H1 (cell line): ENCODE results near the gene CRYGN. TPM values are rescaled to one million over a fixed set of nuclear protein-coding genes. Genes with fewer than 3 reads are reported as not detected.

Experiments
- CTCF ChIA-PET: fragments of 300-600 bp; sonication (Branson Sonifier 250); formaldehyde crosslinking; loops from one replicate; lab custom pipeline; 2021; ENCODE audit not compliant: partially characterized antibody; lab: Charles Lee
- POLR2A ChIA-PET: fragments of 300-600 bp; sonication (Branson Sonifier 250); formaldehyde crosslinking; loops from one replicate; lab custom pipeline; 2021; ENCODE audit warnings: inconsistent platforms; ENCODE audit not compliant: partially characterized antibody; lab: Charles Lee
- DNase-seq, 2 experiments: peaks; one replicate each; pipeline versions ENCODE4 v3.0.0 to v3.0.0-alpha.2; 2010 to 2022; ENCODE audit warnings: low spot score in 2 of 2, low read depth in 1 of 2, mixed read lengths in 1 of 2
- FAIRE-seq: peaks from 2 replicates; lab custom pipeline; 2011; peaks lifted over from hg19 to GRCh38; lab: Jason Lieb, UNC
- H2AFZ ChIP-seq: 2 replicates; pipeline ENCODE4 v1.8.1; 2012; ENCODE audit warnings: low read length, inconsistent platforms
- H2AK5ac ChIP-seq: 2 replicates; pipeline ENCODE4 v1.6.1; 2013; ENCODE audit warnings: low read depth, low read length
- H2BK120ac ChIP-seq: replicated peaks from 2 replicates; pipeline ENCODE3; 2013; ENCODE audit warnings: low read depth, low read length, inconsistent platforms
- H2BK12ac ChIP-seq: 2 replicates; pipeline ENCODE4 v1.6.1; 2013; ENCODE audit warnings: low read depth, low read length
- H2BK15ac ChIP-seq: 2 replicates; pipeline ENCODE4 v1.6.1; 2013; ENCODE audit warnings: low read length
- H2BK20ac ChIP-seq: 2 replicates; pipeline ENCODE4 v1.6.1; 2013; ENCODE audit warnings: low read length
- H2BK5ac ChIP-seq: 2 replicates; pipeline ENCODE4 v1.6.1; 2013; ENCODE audit warnings: low read depth, low read length
- H3K14ac ChIP-seq: 2 replicates; pipeline ENCODE4 v1.6.1; 2013; ENCODE audit warnings: inconsistent platforms; ENCODE audit not compliant: insufficient read length
- H3K18ac ChIP-seq: 2 replicates; pipeline ENCODE4 v1.6.1; 2013; ENCODE audit warnings: low read length; ENCODE audit errors: extremely low read depth
- H3K23ac ChIP-seq: 2 replicates; pipeline ENCODE4 v1.6.1; 2013; ENCODE audit warnings: inconsistent platforms; ENCODE audit not compliant: insufficient read length
- H3K23me2 ChIP-seq: 2 replicates; pipeline ENCODE4 v1.6.1; 2013; ENCODE audit warnings: low read depth, low read length
- H3K27ac ChIP-seq: 2 replicates; pipeline ENCODE4 v1.6.1; 2011; ENCODE audit warnings: low read depth, low read length, inconsistent platforms
- H3K27me3 ChIP-seq, 4 experiments: replicated peaks in 1 of 4; 1 replicate in 1 of 4; 2 replicates in 3 of 4; pipeline versions ENCODE4 v1.6.1 to v1.8.1; 2011 to 2013; ENCODE audit warnings: low read length in 3 of 4, mild to moderate bottlenecking in 3 of 4, inconsistent platforms in 2 of 4, mixed read lengths in 2 of 4, moderate library complexity in 1 of 4; ENCODE audit not compliant: control insufficient read depth in 3 of 4, insufficient read depth in 3 of 4; ENCODE audit errors: extremely low read depth in 1 of 4
- H3K36me3 ChIP-seq, 4 experiments: 2 replicates each; pipeline versions ENCODE4 v1.6.1 to v1.8.1; 2011 to 2013; ENCODE audit warnings: mild to moderate bottlenecking in 4 of 4, low read length in 3 of 4, moderate library complexity in 2 of 4, control low read depth in 1 of 4, inconsistent platforms in 1 of 4; ENCODE audit not compliant: insufficient read depth in 4 of 4, control insufficient read depth in 2 of 4
- H3K4ac ChIP-seq: replicated peaks from 2 replicates; pipeline ENCODE3; 2013; ENCODE audit warnings: low read length, low read depth, mixed read lengths, inconsistent platforms; ENCODE audit not compliant: insufficient read length
- H3K4me1 ChIP-seq, 4 experiments: replicated peaks in 1 of 4; 1 replicate in 1 of 4; 2 replicates in 3 of 4; pipeline versions ENCODE4 v1.6.1 to v1.8.1; 2011 to 2013; ENCODE audit warnings: low read length in 3 of 4, inconsistent platforms in 2 of 4, mixed read lengths in 1 of 4; ENCODE audit not compliant: insufficient read depth in 4 of 4, control insufficient read depth in 3 of 4
- H3K4me2 ChIP-seq, 2 experiments: 2 replicates each; pipeline versions ENCODE4 v1.6.1 to v1.8.1; 2011 to 2013; ENCODE audit warnings: low read depth in 2 of 2, low read length in 2 of 2, control low read depth in 1 of 2, inconsistent platforms in 1 of 2, mild to moderate bottlenecking in 1 of 2; ENCODE audit not compliant: insufficient read depth in 1 of 2
- H3K4me3 ChIP-seq, 4 experiments: fragments of 200-600, 300-600 bp in 1 of 4; sonication (generic), shearing (Covaris generic), sonication (Bioruptor Twin) in 1 of 4; 2 replicates each; pipeline versions ENCODE4 v1.5.1 to v1.8.1; 2011 to 2016; ENCODE audit warnings: low read length in 4 of 4, low read depth in 3 of 4, control low read depth in 2 of 4, inconsistent platforms in 2 of 4, mild to moderate bottlenecking in 2 of 4, mixed read lengths in 1 of 4, moderate library complexity in 1 of 4; ENCODE audit not compliant: insufficient read depth in 2 of 4; ENCODE audit errors: extremely low read depth in 1 of 4
- H3K56ac ChIP-seq: replicated peaks from 2 replicates; pipeline ENCODE3; 2013; ENCODE audit warnings: low read depth, mild to moderate bottlenecking, mixed read lengths, low read length, inconsistent platforms; ENCODE audit not compliant: insufficient read length
- H3K79me1 ChIP-seq: 2 replicates; pipeline ENCODE4 v1.6.1; 2013; ENCODE audit warnings: low read depth, low read length, control low read depth
- H3K79me2 ChIP-seq, 2 experiments: 2 replicates each; pipeline versions ENCODE4 v1.6.1 to v1.8.1; 2012 to 2013; ENCODE audit warnings: low read length in 2 of 2, mild to moderate bottlenecking in 2 of 2, inconsistent platforms in 1 of 2; ENCODE audit not compliant: insufficient read depth in 2 of 2, control insufficient read depth in 1 of 2
- H3K9ac ChIP-seq, 4 experiments: replicated peaks in 1 of 4; 1 replicate in 1 of 4; 2 replicates in 3 of 4; pipeline versions ENCODE4 v1.6.1 to v1.8.1; 2011 to 2013; ENCODE audit warnings: low read depth in 3 of 4, low read length in 3 of 4, control low read depth in 2 of 4, mild to moderate bottlenecking in 2 of 4, moderate library complexity in 2 of 4, inconsistent platforms in 1 of 4; ENCODE audit errors: extremely low read depth in 1 of 4
- H3K9me3 ChIP-seq, 2 experiments: 2 replicates each; pipeline versions ENCODE4 v1.6.1 to v1.8.1; 2012 to 2013; ENCODE audit warnings: mild to moderate bottlenecking in 2 of 2, moderate library complexity in 2 of 2, control low read depth in 1 of 2, inconsistent platforms in 1 of 2, low read depth in 1 of 2, low read length in 1 of 2, mixed read lengths in 1 of 2; ENCODE audit not compliant: insufficient read depth in 2 of 2
- H4K20me1 ChIP-seq, 2 experiments: replicated peaks in 1 of 2; 2 replicates each; pipeline versions ENCODE3 to v1.8.1; 2011 to 2013; ENCODE audit warnings: inconsistent platforms in 2 of 2, low read length in 2 of 2, mild to moderate bottlenecking in 1 of 2; ENCODE audit not compliant: insufficient read depth in 2 of 2, control insufficient read depth in 1 of 2
- H4K5ac ChIP-seq: 2 replicates; pipeline ENCODE4 v1.6.1; 2013; ENCODE audit warnings: low read length, low read depth, mixed read lengths, inconsistent platforms; ENCODE audit not compliant: insufficient read length
- H4K8ac ChIP-seq: 2 replicates; pipeline ENCODE4 v1.8.0; 2013; ENCODE audit warnings: mild to moderate bottlenecking, moderate library complexity, low read length, inconsistent platforms; ENCODE audit not compliant: insufficient read depth; ENCODE audit errors: extremely low read depth
- H4K91ac ChIP-seq: replicated peaks from 2 replicates; pipeline ENCODE3; 2013; ENCODE audit warnings: low read length, mixed read lengths, inconsistent platforms; ENCODE audit not compliant: insufficient read length
- CEBPB ChIP-seq: IDR thresholded peaks from 2 replicates; pipeline ENCODE4 v1.6.1; 2012; ENCODE audit warnings: low read depth, low read length
- POU5F1 ChIP-seq: IDR thresholded peaks from 2 replicates; pipeline ENCODE4 v1.6.1; 2011; ENCODE audit warnings: low read depth, mild to moderate bottlenecking, low read length, moderate library complexity
- TAF7 ChIP-seq: optimal IDR thresholded peaks from 2 replicates; pipeline ENCODE3; 2011; ENCODE audit warnings: low read depth, mild to moderate bottlenecking, inconsistent platforms, low read length, moderate library complexity, borderline replicate concordance
- WGBS, 2 experiments: shearing (Covaris generic) in 1 of 2; methylation state at CpG; one replicate each; pipeline versions ENCODE4 v1.1.6 to v1.1.7; 2013 to 2015; ENCODE audit warnings: low lambda C conversion rate in 2 of 2, mixed read lengths in 2 of 2, inconsistent platforms in 1 of 2, low coverage in 1 of 2, missing lambda C conversion rate in 1 of 2; ENCODE audit not compliant: insufficient replicate concordance in 2 of 2, insufficient coverage in 1 of 2, insufficient read length in 1 of 2; ENCODE audit errors: extremely low coverage in 1 of 2, missing lambda C conversion rate in 1 of 2; 5-methylcytosine and 5-hydroxymethylcytosine counted together
- polyA plus RNA-seq, 7 experiments: library from polyadenylated mRNA; depleted of rRNA in 3 of 7; stranded (reverse) in 5 of 7; unstranded in 2 of 7; fragments of >200 nt in 5 of 7; fragments of 200-250 nt in 2 of 7; gene quantifications; 1 replicate in 5 of 7; 2 replicates in 1 of 7; 4 replicates in 1 of 7; pipeline versions ENCODE4 v1.2.1 to v1.2.3, GENCODE V29; 2011 to 2013; ENCODE audit warnings: missing spikeins in 2 of 7, mixed read lengths in 2 of 7
- total RNA-seq: library from RNA; stranded (reverse); fragmentation: NEBNext Ultra II Directional; extraction: Animal tissue kit (Norgen Biotek cat#: 25700); gene quantifications from 2 replicates; pipeline ENCODE4 v1.2.1, GENCODE V29; 2021

CRYGN gene
- total and polyA plus RNA-seq, 2 of the 8 experiments (the other 6 are each of a cell fraction or from before 2014, with no cell fraction given) = 0.98 to 1.6 TPM

GRCh38 chr7:151477867-151478266, 37.9 kb upstream of the CRYGN start:
- H3K36me3 ChIP-seq = peaks cover 0 to 18% (median 2%) of the 10 kb centered on the region in 4 experiments; a peak in 4 of 8 replicates
- no peaks in the 10 kb centered on the region for H3K9me3 ChIP-seq
- H3K56ac ChIP-seq = no peak overlapping the region
- ChIA-PET CTCF (no interaction called here), POLR2A (interaction anchor here (1.0 to 1.2 kb wide), 2 partner anchors 9 to 24 kb away, joined by 3 read pairs; no protein-coding TSS in a partner anchor)
- H2BK5ac ChIP-seq = no peak overlapping the region
- H3K9ac ChIP-seq = no peak overlapping the region
- H3K4me1 ChIP-seq = peaks cover 4 to 15% (median 13%) of the 10 kb centered on the region in 4 experiments; a peak in 6 of 7 replicates
- H4K8ac ChIP-seq = no peak overlapping the region
- H2BK120ac ChIP-seq = peak overlapping the region; percentile 33
- H3K79me1 ChIP-seq = peaks cover 6% of the 10 kb centered on the region
- FAIRE-seq = no peak
- H3K4ac ChIP-seq = no peak overlapping the region
- no peak overlapping the region for H2BK15ac ChIP-seq
- WGBS, 2 experiments = 86% methylated on average over 7 of the region's 7 CpGs; no CpG with 5 or more reads in 1 of the 2 experiments
- no peak overlapping the region for H2BK12ac ChIP-seq
- no peak overlapping the region for H4K5ac ChIP-seq
- no peak overlapping the region for H3K27ac ChIP-seq
- H3K27me3 ChIP-seq = no peaks in the 10 kb centered on the region
- no peak overlapping the region for H3K14ac ChIP-seq
- peaks cover 4 to 8% of the 10 kb centered on the region in 2 experiments for H4K20me1 ChIP-seq
- TF ChIP-seq TAF7 (no peak), CEBPB (peak; percentile 95), POU5F1 (no peak)
- H3K23me2 ChIP-seq = no peaks in the 10 kb centered on the region
- no peak overlapping the region; a peak in 1 of 4 replicates for H3K4me2 ChIP-seq
- no peak overlapping the region for H3K23ac ChIP-seq
- no peak overlapping the region for H2AFZ ChIP-seq
- H3K79me2 ChIP-seq = peaks cover 6 to 86% of the 10 kb centered on the region in 2 experiments; a peak in 3 of 4 replicates
- no peak overlapping the region for H2BK20ac ChIP-seq
- H3K18ac ChIP-seq = no peak overlapping the region
- no peak overlapping the region for H4K91ac ChIP-seq
- no peak for DNase-seq
- H2AK5ac ChIP-seq = no peak overlapping the region
- no peak overlapping the region for H3K4me3 ChIP-seq
